NB4 (cell line): ENCODE measurements around the gene FAM53A.
A peak's percentile ranks its signal among the peaks of the same experiment; 100 is the strongest.

Experiments used
- DNase-seq: peaks from one replicate; pipeline ENCODE4 v3.0.0; 2010; ENCODE audit warnings: low read depth
- H3K4me3 ChIP-seq: one replicate; pipeline ENCODE4 v1.5.1; 2011; ENCODE audit warnings: mild to moderate bottlenecking, low read depth, low read length, moderate library complexity
- MYC ChIP-seq: IDR thresholded peaks from 2 replicates; pipeline ENCODE4 v1.6.1; 2011; ENCODE audit warnings: low read depth, low read length
- POLR2A ChIP-seq: IDR thresholded peaks from 2 replicates; pipeline ENCODE4 v1.6.1; 2011; ENCODE audit warnings: mild to moderate bottlenecking; ENCODE audit not compliant: insufficient read length; ENCODE audit errors: extremely low read depth
- TF ChIP-seq, protein P1 (sequence below): IDR thresholded peaks from one replicate; pipeline ENCODE4 v1.5.1; 2012; ENCODE audit warnings: low read depth, low read length
- TF ChIP-seq, protein P2 (sequence below): IDR thresholded peaks from 2 replicates; pipeline ENCODE4 v1.6.1; 2011; ENCODE audit warnings: low read depth, low read length

Gene FAM53A

DNA sequence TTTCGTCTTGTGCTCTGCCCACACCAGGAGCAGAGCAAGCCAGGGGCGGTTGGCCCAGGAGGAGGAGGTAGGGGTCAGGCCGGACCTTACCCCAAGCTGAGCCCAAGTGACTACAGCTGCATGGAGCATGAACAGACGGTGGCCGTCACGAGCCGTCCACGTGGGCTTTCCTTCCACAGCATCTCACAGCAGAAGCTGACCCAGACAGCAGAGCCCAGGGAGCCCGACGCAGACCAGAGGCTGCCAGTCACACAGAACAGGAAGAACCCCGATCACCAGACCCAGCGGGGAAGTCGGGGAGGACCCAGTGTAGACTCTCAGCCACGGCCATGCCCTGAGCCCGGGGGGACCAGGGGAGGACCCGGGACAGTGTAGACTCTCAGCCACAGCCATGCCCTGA is 58.0 kb downstream of the FAM53A start:
- no peak overlapping the region for H3K4me3 ChIP-seq
- TF ChIP-seq, protein P1, sequence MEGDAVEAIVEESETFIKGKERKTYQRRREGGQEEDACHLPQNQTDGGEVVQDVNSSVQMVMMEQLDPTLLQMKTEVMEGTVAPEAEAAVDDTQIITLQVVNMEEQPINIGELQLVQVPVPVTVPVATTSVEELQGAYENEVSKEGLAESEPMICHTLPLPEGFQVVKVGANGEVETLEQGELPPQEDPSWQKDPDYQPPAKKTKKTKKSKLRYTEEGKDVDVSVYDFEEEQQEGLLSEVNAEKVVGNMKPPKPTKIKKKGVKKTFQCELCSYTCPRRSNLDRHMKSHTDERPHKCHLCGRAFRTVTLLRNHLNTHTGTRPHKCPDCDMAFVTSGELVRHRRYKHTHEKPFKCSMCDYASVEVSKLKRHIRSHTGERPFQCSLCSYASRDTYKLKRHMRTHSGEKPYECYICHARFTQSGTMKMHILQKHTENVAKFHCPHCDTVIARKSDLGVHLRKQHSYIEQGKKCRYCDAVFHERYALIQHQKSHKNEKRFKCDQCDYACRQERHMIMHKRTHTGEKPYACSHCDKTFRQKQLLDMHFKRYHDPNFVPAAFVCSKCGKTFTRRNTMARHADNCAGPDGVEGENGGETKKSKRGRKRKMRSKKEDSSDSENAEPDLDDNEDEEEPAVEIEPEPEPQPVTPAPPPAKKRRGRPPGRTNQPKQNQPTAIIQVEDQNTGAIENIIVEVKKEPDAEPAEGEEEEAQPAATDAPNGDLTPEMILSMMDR = no peak

DNA sequence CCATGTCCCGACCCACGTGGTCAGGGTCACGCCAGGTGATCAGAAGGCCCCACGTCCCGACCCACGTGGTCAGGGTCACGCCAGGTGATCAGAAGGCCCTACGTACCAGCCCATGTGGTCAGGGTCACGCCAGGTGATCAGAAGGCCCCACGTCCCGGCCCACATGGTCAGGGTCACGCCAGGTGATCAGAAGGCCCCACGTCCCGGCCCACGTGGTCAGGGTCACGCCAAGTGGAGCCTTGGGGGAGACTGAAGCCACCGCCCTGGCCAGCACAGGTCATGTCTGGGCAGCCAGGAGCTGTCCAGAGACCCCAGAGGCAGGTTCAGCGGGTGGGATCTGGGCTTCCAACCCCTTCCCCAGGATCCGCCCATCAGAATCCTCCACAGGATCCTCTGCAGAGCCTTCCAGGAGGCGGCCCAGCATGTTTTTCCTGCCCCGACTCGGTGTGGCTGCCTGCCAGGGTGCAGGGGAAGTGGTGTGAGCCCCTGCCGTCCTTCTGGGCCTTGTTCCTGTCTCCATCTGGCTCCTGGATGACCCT is 58.4 kb downstream of the FAM53A start:
- H3K4me3 ChIP-seq = no peak overlapping the region
- no peak for DNase-seq
- TF ChIP-seq POLR2A (no peak), MYC (no peak)
- TF ChIP-seq, protein P1 = no peak
- TF ChIP-seq, protein P2, sequence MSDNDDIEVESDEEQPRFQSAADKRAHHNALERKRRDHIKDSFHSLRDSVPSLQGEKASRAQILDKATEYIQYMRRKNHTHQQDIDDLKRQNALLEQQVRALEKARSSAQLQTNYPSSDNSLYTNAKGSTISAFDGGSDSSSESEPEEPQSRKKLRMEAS = no peak

More for the DNA sequence above, 58.0 kb downstream of the FAM53A start:
- DNase-seq = no peak

DNA sequence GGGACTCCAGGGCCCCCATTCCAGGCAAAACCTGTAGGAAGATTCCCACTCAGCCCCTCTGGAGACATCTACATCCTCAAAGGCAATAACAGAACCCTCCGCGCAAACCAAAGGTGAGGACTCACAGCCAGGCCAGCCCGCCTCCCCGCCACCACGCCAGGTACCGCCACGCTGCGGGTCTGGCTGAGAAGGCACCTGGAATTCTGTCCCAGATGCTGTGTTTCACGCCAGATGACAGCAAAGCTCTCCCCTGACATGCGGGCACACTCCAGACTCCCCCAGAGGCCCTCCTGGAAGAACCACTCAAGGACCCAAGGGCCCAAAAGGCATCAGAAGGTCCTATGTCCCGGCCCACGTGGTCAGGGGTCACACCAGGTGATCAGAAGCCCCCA is 59.6 kb downstream of the FAM53A start:
- DNase-seq = no peak
- H3K4me3 ChIP-seq = no peak overlapping the region
- TF ChIP-seq MYC = no peak
- TF ChIP-seq POLR2A = no peak
- TF ChIP-seq, protein P2 = no peak
- TF ChIP-seq, protein P1 = no peak

DNA sequence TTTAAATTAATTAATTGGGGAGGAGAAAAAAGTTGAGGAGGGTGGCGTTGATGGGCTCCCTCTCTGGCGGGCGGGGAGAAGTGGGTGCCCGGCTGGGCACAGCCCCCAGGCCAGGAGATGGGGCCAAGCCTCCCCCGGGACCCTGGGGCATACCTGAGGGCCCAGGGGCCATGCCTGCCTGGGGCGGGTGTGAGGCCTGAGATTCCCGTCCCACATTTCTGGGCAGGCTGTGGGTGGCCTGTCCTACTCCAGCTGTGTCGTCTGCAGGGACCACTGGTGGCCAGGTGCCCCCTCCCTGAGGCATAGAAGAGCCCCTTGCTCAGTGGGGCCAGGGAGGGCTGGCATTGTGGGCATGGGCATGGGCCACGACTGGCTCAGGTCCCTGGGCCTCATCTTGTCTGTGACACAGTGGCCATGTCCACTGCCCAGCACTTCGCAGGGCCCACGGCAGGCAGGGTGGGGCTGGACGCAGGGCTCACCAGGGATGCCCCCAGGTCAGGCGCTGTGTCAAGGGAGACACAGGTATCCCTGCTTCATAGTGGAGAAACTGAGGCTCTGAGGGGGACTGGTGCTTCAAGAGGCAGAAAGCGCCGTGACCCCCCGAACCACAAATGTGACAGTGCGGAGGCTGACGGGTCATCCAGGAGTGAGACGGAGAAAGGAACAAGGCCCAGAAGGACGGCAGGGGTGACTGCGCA is 60.1 kb downstream of the FAM53A start:
- DNase-seq = no peak
- no peak for TF ChIP-seq POLR2A
- TF ChIP-seq, protein P2 = no peak
- TF ChIP-seq, protein P1 = no peak
- no peak for TF ChIP-seq MYC
- no peak overlapping the region for H3K4me3 ChIP-seq

DNA sequence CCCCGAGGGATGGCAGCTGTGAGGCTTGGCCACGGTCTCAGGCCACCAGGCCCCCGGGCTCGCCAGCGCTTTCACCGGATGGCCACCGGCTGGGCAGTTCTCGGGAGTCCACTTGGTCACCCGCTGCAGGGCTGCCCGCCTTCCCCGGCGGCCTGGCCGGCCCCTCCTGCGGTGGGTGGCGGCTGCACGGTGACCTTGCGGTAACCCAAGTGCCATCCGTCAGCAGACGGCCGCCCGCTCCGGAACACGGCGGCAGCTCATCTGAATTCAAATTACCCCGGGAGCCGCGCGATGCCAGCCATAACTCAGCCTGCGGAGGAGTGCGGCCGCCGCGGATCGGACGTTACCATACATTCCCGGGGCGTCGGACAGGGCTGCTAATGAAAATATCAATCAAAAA is 60.7 kb downstream of the FAM53A start:
- H3K4me3 ChIP-seq = no peak overlapping the region
- TF ChIP-seq POLR2A (no peak), MYC (no peak)
- TF ChIP-seq, protein P1 = no peak
- TF ChIP-seq, protein P2 = no peak
- DNase-seq = peak; percentile 45

DNA sequence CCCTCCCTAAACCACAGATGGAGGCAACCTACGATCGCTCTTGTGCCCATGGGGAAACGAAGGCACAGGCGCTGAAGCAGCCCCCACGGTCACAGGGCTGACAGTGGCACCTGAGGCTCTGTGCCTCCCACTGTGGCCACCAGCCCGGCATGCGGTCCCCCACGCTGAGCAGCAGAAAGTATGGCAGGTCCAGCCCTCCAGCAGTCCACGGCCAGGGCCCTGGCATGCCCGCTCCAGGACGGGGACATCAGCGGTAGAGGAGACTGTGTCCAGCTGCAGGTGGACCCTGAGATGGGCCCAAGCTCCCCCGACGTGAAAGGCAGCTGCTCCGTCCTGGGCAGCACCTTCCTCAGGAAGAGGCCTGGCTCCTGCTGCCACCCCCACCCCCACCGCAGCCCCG is 61.2 kb downstream of the FAM53A start:
- DNase-seq = no peak
- TF ChIP-seq POLR2A (no peak), MYC (no peak)
- TF ChIP-seq, protein P2 = no peak
- TF ChIP-seq, protein P1 = no peak
- no peak overlapping the region for H3K4me3 ChIP-seq
